Measurements from ENCODE around the gene CLIP2. TPM values are rescaled to one million over a fixed set of nuclear protein-coding genes. Genes with fewer than 3 reads are reported as not detected.
"Not testable (repeated sequence)": the region's sequence is repeated elsewhere in the genome, so short reads cannot be mapped to it uniquely, and the experiment has no call there.

CLIP2 gene
- polyA plus RNA-seq, 1 donor from 2014 or later: 25.7 TPM

DNA sequence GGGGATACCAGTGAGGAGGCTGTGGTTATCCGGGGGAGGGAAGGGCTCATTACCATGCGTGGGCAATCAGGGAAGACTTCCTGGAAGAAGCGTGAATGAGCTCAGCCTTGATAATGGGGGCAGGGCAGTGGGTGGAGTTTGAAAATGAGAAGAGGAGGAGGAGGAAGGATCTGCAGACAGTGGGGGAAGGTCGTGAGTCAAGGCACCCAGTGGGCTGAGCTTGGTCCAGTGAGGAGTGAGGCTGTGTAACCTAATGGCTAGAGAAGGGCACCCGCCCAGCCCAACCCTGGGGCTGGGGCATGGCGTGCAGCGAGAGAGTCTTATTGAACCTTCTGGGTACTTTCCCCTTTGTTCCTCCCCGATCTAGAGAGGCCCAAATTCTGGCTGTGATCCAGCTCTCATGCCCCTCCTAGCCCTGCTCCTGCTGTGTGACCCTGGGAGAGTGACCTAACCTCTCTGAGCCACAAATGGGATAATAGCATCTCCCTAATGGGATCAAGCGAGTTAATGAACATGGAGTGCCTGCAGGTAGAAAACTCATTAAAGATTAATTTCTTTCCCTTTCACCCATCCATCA lies 31.5 kb downstream of the CLIP2 start:
- no peaks in the 10 kb centered on the region for H3K9me3 ChIP-seq (ENCODE audit: low read length)
- H3K79me2 ChIP-seq (replicated peaks; ENCODE audit: insufficient read depth, low read length): no peaks in the 10 kb centered on the region
- no peaks in the 10 kb centered on the region for H3F3A ChIP-seq (ENCODE audit: insufficient read depth, low read length, poor library complexity, severe bottlenecking)
- no peaks in the 10 kb centered on the region for H4K20me1 ChIP-seq (ENCODE audit: insufficient read depth)
- no peak overlapping the region for H3K9ac ChIP-seq (ENCODE audit: low read length)
- no peak overlapping the region for H3K4me2 ChIP-seq (ENCODE audit: low read length)
- no peak overlapping the region for H2AFZ ChIP-seq (ENCODE audit: low read depth, low read length)
- H3K36me3 ChIP-seq (ENCODE audit: insufficient read depth, low read length): no peaks in the 10 kb centered on the region
- H3K27ac ChIP-seq (ENCODE audit: low read length): no peak overlapping the region
- no peaks in the 10 kb centered on the region for H3K9me2 ChIP-seq (ENCODE audit: insufficient read depth, low read length)
- H3K27me3 ChIP-seq (ENCODE audit: insufficient read depth, low read depth, low read length): no peaks in the 10 kb centered on the region
- TF ChIP-seq, protein P1, sequence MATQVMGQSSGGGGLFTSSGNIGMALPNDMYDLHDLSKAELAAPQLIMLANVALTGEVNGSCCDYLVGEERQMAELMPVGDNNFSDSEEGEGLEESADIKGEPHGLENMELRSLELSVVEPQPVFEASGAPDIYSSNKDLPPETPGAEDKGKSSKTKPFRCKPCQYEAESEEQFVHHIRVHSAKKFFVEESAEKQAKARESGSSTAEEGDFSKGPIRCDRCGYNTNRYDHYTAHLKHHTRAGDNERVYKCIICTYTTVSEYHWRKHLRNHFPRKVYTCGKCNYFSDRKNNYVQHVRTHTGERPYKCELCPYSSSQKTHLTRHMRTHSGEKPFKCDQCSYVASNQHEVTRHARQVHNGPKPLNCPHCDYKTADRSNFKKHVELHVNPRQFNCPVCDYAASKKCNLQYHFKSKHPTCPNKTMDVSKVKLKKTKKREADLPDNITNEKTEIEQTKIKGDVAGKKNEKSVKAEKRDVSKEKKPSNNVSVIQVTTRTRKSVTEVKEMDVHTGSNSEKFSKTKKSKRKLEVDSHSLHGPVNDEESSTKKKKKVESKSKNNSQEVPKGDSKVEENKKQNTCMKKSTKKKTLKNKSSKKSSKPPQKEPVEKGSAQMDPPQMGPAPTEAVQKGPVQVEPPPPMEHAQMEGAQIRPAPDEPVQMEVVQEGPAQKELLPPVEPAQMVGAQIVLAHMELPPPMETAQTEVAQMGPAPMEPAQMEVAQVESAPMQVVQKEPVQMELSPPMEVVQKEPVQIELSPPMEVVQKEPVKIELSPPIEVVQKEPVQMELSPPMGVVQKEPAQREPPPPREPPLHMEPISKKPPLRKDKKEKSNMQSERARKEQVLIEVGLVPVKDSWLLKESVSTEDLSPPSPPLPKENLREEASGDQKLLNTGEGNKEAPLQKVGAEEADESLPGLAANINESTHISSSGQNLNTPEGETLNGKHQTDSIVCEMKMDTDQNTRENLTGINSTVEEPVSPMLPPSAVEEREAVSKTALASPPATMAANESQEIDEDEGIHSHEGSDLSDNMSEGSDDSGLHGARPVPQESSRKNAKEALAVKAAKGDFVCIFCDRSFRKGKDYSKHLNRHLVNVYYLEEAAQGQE (IDR thresholded peaks at IDR 0.05; ENCODE audit: borderline replicate concordance): no peak
- TF ChIP-seq RAD21 (conservative IDR thresholded peaks at IDR 0.05): no peak
- no peak for TF ChIP-seq POLR2AphosphoS5 (IDR thresholded peaks at IDR 0.05)
- no peak for TF ChIP-seq EZH2 (IDR thresholded peaks at IDR 0.05; ENCODE audit: borderline replicate concordance, insufficient read depth, low read length, poor library complexity, severe bottlenecking)
- no peak for TF ChIP-seq SMC3 (conservative IDR thresholded peaks at IDR 0.05; ENCODE audit: poor library complexity)
- no peak for TF ChIP-seq MXI1 (conservative IDR thresholded peaks at IDR 0.05; ENCODE audit: poor library complexity, severe bottlenecking)
- no peak for TF ChIP-seq CTCF (IDR thresholded peaks at IDR 0.05; ENCODE audit: poor library complexity, severe bottlenecking)
- TF ChIP-seq TAF1 (IDR thresholded peaks at IDR 0.05; ENCODE audit: low read depth): no peak
- TF ChIP-seq EP300 (conservative IDR thresholded peaks at IDR 0.05; ENCODE audit: poor library complexity, severe bottlenecking): no peak
- no peak overlapping the region for H3K4me3 ChIP-seq (ENCODE audit: low read length)

DNA sequence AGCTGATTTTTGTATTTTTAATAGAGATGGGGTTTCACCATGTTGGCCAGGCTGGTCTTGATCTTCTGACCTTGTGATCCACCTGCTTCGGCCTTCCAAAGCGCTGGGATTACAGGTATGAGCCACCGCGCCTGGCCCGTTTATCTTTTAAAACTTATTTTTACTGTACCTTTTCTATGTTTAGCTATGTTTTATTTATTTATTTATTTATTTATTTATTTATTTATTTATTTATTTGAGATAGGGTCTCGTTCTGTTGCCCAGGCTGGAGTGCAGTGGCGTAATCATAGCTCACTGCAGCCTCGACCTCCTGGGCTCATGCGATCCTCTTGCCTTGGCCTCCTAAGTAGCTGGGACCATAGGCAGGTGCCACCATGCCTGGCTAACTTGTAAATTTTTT lies 33.7 kb downstream of the CLIP2 start:
- not testable (repeated sequence) for H3K36me3 ChIP-seq (ENCODE audit: insufficient read depth, low read length); H3K79me2 ChIP-seq (replicated peaks; ENCODE audit: insufficient read depth, low read length); H3K27ac ChIP-seq (ENCODE audit: low read length); H3F3A ChIP-seq (ENCODE audit: insufficient read depth, low read length, poor library complexity, severe bottlenecking); H3K27me3 ChIP-seq (ENCODE audit: insufficient read depth, low read depth, low read length); H4K20me1 ChIP-seq (ENCODE audit: insufficient read depth); H3K9me2 ChIP-seq (ENCODE audit: insufficient read depth, low read length); H3K9me3 ChIP-seq (ENCODE audit: low read length); H3K4me2 ChIP-seq (ENCODE audit: low read length); H3K9ac ChIP-seq (ENCODE audit: low read length); H3K4me3 ChIP-seq (ENCODE audit: low read length); H2AFZ ChIP-seq (ENCODE audit: low read depth, low read length)

Data from neural cell (in vitro differentiated cells).